ENCODE data around the gene ALCAM.

Gene ALCAM

GRCh38 chr3:105431200-105431599 is 64.5 kb downstream of the ALCAM start:
- DNase-seq: no peak

DNA sequence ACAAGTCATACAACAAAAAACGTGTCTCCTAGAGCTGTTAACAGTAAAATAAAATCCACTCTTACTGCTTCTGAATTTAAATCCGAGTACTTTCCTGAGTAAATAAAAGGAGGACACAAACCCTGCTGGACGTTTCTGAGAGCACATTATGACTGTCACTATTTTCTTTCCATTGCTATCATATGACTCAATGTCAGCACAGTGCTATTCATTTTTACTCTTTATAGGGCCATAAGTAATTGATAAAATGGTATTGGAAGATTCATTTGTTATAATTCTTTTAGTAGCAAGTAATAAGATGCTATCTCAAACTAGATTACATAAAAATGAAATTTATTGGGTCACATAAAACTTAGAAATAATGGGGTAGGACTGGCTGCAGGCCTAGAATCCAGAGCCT is 68.6 kb downstream of the ALCAM start:
- no peak for DNase-seq

DNA sequence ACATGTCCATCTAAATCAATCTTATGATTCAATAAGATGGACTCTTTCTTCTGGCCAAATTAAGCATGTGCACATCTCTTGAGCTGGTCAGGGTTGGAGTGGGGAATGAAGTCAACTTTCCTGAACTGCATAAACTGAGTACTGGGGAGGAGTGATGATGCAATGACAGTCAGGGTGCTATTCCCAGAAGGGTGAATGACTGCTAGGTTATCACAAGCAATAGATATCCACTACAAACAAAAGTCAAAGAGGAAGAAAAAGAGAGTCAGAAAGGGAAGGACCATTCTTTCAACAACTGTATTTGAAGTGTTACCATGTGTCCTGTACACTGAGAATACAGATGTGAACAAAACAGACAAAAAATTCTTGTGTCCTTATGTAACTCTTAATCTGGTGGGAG is 70.0 kb downstream of the ALCAM start:
- DNase-seq: no peak

DNA sequence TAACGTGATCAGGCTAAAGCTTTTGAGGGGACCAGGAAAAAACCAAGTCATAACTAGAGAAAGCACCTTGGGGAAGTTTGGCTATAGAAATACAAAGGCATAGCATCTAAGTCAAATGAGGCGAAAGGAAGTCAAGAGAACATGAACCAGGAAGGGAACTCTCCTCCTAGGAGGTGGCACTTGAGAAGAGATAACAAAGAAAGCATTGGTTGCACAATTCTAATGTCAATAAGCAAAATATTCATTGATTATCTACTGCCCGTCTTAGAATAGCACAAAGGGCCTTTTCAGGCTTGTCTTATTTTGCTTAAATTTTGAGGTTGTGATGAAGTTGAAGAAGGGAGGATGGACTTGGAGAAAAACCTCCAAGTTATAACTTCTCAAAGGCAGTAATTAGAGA is 73.4 kb downstream of the ALCAM start:
- no peak for DNase-seq

GRCh38 chr3:105444725-105445124 is 78.0 kb downstream of the ALCAM start:
- no peak for DNase-seq

DNA sequence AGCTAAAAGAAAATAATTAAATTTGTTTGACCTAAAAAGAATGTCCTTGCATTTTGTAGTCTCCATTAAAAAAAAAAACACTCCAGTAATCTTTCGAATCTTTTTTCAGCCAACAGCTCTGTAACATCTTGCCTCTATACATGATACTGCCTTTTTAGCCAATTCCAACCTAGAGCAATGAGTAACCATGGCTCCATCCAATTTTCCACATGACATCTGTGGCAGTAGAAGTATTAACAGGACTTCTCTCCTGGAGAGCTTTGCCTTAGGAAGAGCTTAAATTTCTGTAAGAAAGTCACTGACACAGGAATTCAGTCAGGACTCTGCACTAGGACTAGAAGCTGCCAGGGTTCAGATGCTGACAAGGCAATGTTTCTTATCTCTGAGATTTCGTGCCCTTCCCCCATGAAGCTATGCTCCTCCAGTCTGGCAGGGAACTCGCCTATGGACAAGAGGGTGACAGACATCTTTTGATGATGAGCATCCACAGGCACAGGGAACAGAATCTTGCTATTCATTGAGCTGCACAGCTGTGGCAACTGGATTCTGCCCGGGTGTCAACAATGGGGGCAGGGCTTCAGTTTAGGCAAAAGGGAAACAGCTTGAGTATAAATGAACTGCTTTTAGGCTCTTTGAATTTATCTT is 81.8 kb downstream of the ALCAM start:
- DNase-seq: no peak

DNA sequence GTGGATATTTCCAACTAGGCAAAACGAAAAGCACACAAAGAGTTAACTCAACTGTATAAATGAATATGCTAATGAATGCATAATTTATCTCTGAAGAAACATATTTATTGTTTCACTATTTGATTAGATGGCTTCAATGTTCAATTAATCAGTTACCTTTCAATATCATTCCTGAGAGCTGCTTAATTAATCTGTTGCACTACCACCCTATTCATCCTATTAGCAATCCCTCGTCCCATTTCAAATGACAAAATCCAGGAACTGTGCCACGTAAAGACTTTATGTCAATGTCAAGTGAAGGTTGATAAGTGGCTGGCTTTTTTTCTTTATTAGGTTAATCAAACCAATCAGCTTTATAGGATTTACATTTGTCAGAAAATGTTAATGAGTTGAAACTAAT is 82.7 kb downstream of the ALCAM start:
- DNase-seq: no peak

- DNase-seq: no peak
These were observed 89.3 kb downstream of the ALCAM start for GRCh38 chr3:105456017-105456416.

DNA sequence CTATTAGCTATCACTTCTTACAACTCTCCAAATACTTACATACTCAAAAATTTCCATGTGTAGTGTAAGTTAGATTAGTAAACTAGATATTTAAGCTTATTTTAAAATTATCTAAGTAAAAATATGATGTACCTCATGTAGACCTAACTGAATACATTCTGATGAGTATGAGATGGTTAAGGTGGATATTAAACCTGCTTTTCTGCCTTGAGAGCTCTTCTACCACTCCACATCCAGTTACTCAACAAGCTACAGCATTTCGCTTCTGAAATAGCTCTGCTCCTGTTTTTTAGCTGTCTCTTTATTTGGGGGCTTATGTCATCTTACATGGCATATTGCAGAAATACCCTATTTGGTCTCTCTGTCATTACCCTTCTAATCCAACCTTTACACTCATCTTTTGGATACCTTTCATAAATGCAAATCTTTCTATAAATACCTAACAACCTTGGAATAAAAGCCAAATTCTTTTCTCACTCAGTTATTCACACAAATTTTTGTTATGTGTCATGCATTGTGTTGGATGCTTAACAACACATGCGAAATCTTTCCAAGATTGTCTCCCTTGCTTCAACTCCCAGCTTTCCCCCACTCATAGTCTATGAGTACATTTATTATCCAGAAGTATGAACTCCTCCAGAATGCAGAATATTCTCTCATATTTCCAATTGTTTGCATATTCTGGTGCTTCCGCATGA is 92.0 kb downstream of the ALCAM start:
- DNase-seq: no peak

GRCh38 chr3:105459566-105460290 is 93.0 kb downstream of the ALCAM start:
- DNase-seq: no peak

DNA sequence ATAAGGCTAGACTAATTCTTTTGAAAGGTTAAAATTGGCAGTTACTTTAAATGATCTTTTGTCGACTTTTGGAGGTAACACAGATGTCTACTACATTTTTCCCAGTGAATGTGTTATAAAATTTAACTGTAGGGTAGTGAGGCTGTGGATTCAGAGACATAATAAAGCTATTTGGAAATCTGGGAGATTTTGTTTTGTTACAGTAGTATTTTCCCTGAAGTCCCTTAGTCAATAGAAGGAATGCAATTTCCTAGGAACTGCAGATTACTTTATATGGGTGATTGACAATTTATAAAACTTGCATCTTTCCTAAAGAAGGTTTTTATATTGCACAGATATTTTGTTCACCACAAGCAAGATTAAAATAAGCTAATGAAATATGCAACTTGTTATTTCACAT is 96.9 kb downstream of the ALCAM start:
- no peak for DNase-seq

DNA sequence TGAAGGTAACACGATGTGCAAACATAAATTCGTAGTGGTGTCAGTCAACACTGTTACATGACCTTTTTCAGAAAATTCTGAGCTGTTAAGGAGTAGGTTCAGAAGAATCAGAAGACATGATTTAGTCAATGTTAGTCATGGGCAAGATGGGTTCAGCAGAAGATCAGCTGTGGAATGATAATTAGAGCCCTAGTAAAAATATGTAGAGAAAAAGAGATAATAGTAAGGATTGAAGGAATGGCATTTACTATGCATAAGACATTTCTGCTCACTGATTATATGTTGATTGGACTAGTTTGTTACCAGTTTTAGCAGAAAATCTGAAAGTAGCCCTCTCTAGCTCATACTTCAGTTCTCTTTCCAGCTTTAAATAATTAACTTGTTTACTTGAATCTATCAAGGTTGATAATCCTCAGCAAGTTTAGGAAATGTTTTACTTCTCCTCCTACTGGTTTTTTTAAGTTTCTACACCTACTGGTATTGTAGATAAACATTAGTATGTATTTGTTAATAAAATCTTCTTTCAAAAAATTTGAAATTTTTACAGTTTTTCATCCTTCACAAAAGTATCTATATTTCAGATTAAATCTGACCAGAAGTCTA is 98.6 kb downstream of the ALCAM start:
- DNase-seq: no peak

- DNase-seq: no peak
These were observed 99.4 kb downstream of the ALCAM start for GRCh38 chr3:105466072-105466471.

DNA sequence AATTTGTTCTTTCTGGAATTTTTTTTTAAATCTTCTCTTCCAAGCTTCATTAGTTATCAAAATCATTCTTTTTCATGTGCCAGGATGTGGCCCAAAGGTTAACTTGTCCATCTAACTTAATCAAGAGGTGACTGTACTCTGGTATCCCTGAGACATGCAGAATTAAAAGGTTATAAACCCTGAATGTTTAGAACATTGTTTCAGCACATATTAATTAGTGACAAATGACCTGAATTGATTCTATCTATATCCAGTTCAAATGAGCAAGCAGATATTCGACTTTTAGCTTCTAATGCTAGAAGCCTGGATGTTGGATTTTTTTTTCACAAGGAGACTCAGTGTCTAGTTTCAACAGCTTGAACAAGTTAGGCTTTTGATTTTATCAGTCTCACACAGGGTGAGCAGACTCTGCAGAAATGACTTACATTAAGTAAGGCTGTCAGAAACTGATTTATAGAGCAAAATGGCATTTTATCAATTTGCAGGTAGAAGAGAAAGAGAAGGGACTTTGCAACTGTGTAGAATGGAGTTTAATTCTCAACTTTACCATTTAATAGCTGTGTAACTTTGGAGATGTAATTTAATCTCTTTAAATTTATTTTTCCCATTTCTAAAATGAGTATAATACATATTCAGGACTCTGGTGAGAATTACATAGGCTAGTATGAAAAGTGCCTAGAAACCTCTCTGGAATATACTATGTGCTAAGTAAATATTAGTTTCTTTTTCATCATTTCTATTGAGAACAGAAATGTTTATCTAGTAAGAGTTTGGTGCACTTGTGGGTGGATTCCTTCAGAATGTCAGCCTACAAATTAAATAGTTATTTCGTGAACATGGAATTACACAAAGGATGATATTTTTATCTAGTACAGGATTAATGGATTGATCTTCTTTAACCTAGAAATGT is 100.0 kb downstream of the ALCAM start:
- no peak for DNase-seq

DNA sequence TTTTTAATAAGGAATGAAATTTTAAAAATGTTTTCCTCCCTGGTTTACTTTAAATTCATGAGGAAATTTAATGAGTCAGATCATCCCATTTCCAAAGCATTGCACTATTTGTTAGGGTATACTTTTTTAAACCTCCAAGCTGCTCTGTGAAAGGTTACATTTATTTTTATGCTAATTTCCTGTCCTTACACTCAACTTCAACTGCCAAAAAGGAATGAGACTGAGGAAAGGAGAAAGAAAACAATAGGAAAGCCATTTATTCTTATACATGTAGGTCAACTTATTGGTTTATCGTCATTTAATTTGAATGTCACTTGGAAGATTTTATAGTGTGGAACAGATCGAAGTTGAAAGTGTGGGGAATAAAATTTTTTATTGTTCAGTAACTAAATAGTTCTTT is 104.1 kb downstream of the ALCAM start:
- DNase-seq: no peak

- DNase-seq: no peak
These were observed 107.0 kb downstream of the ALCAM start for GRCh38 chr3:105473521-105474223.

DNA sequence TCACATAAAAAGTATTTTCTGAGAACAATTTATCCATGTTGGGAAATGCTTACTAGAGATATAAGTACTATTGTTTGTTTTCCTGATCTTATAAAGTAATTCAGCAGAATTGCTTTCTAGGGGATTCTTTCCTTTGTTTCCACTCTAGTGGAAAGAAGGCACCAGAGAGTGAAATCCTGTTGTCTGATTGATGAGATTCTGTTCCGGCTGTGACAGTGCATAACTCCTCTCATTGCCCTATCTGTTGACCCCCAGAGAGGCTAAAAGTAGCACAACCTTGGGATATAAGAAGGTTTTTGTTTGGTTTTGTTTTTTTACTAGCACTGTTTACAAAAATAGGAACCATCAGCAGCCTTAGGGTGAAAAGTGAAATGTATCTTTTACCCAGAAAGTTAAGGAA is 114.1 kb downstream of the ALCAM start:
- DNase-seq: no peak

GRCh38 chr3:105483476-105483875 is 116.8 kb downstream of the ALCAM start:
- no peak for DNase-seq

GRCh38 chr3:105490045-105490444 is 123.3 kb downstream of the ALCAM start:
- DNase-seq: no peak

DNA sequence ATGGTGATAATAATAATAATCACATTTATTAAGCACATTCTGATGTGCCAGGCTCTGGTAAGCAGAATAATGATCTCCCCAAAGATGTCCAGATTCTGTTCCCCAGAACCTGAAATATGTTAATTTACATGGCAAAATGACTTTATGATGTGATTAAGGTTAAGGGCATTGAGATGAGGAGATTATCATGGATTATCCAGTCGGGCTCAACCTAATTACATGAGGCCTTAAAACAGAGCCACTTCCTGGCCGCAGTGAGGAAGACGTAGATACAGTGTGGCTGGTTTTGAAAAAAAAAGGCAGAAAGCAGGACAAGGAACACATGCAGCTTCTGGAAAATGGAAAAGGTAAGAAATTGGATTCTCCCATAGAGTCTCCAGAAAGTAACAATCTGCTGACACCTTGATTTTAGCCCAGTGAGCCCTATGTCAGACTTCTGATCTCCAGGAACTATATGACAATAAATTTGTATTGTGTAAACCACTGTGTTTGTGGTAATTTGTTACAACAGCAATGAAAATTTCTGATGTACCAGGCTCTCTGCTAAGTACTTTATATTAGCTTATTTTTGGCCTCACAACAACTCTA is 126.7 kb downstream of the ALCAM start:
- DNase-seq: no peak

DNA sequence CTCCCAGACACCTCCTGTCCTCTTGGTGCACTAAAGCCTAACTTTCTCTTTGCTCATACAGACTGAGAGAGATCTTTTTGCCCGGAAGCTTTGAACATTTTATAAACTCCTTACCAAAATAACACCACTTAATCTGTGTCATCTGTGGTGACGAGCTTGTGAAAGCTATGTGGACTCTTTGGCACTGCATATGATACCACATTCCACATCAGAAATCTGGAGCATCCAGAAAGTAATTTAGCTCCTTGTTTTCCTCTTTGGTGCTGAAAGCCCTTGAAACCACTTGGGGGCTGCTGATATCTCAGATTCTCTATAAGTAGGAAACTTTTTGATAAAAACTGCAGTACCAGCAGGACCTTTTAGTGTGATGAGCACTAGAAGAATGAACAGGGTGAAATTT is 128.3 kb downstream of the ALCAM start:
- no peak for DNase-seq

GRCh38 chr3:105496343-105496742 is 129.6 kb downstream of the ALCAM start:
- no peak for DNase-seq
